ENCODE measurements around the gene SLC39A3. TPM values are rescaled to one million over a fixed set of nuclear protein-coding genes. Genes with fewer than 3 reads are reported as not detected.

The SLC39A3 gene
- total and polyA plus RNA-seq, 2 experiments from 2014 or later: 36.1 to 44.3 TPM

- 51% methylated on average over 13 of the region's 13 CpGs for WGBS (ENCODE audit: low lambda C conversion rate, missing lambda C conversion rate)
Measured at GRCh38 chr19:2740314-2740656, 468 bp upstream of the SLC39A3 start.

DNA sequence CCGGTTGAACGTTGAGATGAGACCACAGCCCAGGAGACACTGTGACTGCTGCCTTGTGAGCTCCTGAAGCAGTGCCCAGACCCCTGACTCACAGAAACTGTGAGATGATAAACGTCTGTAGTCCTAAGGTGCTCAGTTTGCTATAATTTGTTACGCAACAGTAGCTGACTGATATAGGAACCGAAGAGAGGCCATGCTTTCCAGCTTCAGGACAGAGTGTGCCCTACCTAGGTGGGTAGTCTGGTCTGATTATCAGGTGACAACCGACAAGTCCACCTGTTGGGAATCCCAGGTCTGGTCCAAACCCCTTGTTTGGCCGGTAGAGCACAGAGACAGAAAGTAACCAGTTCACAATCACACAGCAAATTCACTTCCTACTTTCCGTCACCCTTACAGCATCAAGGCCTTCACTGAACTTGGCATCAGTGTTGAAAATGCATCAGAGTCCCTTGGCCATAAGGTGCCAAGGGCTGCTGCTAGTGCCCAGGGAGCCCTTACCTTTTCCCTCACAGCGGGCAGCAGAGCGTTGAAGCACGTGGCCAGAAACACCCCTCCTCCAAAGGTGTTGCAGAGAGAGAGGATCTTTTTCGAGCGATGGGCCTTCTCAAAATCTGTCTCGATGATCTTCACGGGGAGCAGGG lies 3.1 kb downstream of the SLC39A3 start:
- H3K4me3 ChIP-seq: no peak overlapping the region
- H3K27ac ChIP-seq: no peak overlapping the region
- H3K9me2 ChIP-seq (replicated peaks; ENCODE audit: insufficient read depth): no peaks in the 10 kb centered on the region
- DNase-seq (ENCODE audit: low spot score): no peak
- peaks cover 4% of the 10 kb centered on the region for H3K79me2 ChIP-seq
- H3K27me3 ChIP-seq: no peaks in the 10 kb centered on the region
- no peaks in the 10 kb centered on the region for H3K9me3 ChIP-seq (ENCODE audit: low read depth)
- no peak overlapping the region for H3K4me2 ChIP-seq
- H3K36me3 ChIP-seq (replicated peaks; ENCODE audit: insufficient read depth, low read depth): no peaks in the 10 kb centered on the region
- no peaks in the 10 kb centered on the region for H3K4me1 ChIP-seq (ENCODE audit: insufficient read depth)
- TF ChIP-seq, protein P1, sequence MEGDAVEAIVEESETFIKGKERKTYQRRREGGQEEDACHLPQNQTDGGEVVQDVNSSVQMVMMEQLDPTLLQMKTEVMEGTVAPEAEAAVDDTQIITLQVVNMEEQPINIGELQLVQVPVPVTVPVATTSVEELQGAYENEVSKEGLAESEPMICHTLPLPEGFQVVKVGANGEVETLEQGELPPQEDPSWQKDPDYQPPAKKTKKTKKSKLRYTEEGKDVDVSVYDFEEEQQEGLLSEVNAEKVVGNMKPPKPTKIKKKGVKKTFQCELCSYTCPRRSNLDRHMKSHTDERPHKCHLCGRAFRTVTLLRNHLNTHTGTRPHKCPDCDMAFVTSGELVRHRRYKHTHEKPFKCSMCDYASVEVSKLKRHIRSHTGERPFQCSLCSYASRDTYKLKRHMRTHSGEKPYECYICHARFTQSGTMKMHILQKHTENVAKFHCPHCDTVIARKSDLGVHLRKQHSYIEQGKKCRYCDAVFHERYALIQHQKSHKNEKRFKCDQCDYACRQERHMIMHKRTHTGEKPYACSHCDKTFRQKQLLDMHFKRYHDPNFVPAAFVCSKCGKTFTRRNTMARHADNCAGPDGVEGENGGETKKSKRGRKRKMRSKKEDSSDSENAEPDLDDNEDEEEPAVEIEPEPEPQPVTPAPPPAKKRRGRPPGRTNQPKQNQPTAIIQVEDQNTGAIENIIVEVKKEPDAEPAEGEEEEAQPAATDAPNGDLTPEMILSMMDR (IDR thresholded peaks at IDR 0.05; ENCODE audit: poor library complexity): no peak
- TF ChIP-seq EZH2 (IDR thresholded peaks at IDR 0.05; ENCODE audit: borderline replicate concordance) (no peak), EZH2phosphoT487 (IDR thresholded peaks at IDR 0.05; ENCODE audit: low read depth, severe bottlenecking, unreplicated experiment) (no peak)
- WGBS (ENCODE audit: low lambda C conversion rate, missing lambda C conversion rate): 94% methylated on average over 15 of the region's 15 CpGs
- H4K20me1 ChIP-seq (ENCODE audit: insufficient read depth, poor library complexity, severe bottlenecking): no peaks in the 10 kb centered on the region
- no peak overlapping the region for H2AFZ ChIP-seq

More at GRCh38 chr19:2740314-2740656, 468 bp upstream of the SLC39A3 start:
- H3K4me3 ChIP-seq: no peak overlapping the region
- H3K4me2 ChIP-seq: no peak overlapping the region
- H3K36me3 ChIP-seq (replicated peaks; ENCODE audit: insufficient read depth, low read depth): no peaks in the 10 kb centered on the region
- no peak for DNase-seq (ENCODE audit: low spot score)
- no peaks in the 10 kb centered on the region for H3K9me3 ChIP-seq (ENCODE audit: low read depth)
- H2AFZ ChIP-seq: no peak overlapping the region
- H4K20me1 ChIP-seq (ENCODE audit: insufficient read depth, poor library complexity, severe bottlenecking): no peaks in the 10 kb centered on the region
- no peak for TF ChIP-seq EZH2 (IDR thresholded peaks at IDR 0.05; ENCODE audit: borderline replicate concordance)
- TF ChIP-seq, protein P1 (IDR thresholded peaks at IDR 0.05; ENCODE audit: poor library complexity): no peak
- TF ChIP-seq EZH2phosphoT487 (IDR thresholded peaks at IDR 0.05; ENCODE audit: low read depth, severe bottlenecking, unreplicated experiment): no peak
- no peaks in the 10 kb centered on the region for H3K27me3 ChIP-seq
- peaks cover 4% of the 10 kb centered on the region for H3K79me2 ChIP-seq
- no peaks in the 10 kb centered on the region for H3K9me2 ChIP-seq (replicated peaks; ENCODE audit: insufficient read depth)
- no peaks in the 10 kb centered on the region for H3K4me1 ChIP-seq (ENCODE audit: insufficient read depth)
- no peak overlapping the region for H3K27ac ChIP-seq

DNA sequence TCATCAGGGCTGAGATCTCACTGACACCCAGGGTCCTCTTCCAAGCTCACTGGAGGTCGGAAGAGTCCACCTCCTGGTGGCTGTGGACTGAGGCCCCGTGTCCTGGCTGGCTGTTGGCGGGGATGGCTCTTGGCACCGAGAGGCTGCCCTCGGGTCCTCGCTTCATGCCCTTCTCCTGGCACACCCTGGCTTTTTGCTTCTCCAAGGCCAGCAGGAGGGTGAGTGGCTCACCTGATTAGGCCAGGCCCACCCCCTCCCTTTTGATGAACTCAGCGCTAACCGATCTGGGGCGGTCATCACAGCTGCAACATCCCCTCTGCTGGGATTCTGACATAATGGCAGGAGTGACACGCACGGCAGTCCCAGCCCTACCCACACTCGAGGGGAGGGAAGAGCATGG lies 4.4 kb downstream of the SLC39A3 start:
- Histone ChIP-seq H3K79me2 (peaks cover 4% of the 10 kb centered on the region), H2AFZ (no peak overlapping the region), H3K27me3 (no peaks in the 10 kb centered on the region), H3K4me2 (no peak overlapping the region), H3K9me3 (ENCODE audit: low read depth) (no peaks in the 10 kb centered on the region), H4K20me1 (ENCODE audit: insufficient read depth, poor library complexity, severe bottlenecking) (no peaks in the 10 kb centered on the region), H3K4me1 (ENCODE audit: insufficient read depth) (no peaks in the 10 kb centered on the region), H3K4me3 (no peak overlapping the region), H3K36me3 (replicated peaks; ENCODE audit: insufficient read depth, low read depth) (no peaks in the 10 kb centered on the region), H3K9me2 (replicated peaks; ENCODE audit: insufficient read depth) (no peaks in the 10 kb centered on the region), H3K27ac (no peak overlapping the region)
- DNase-seq (ENCODE audit: low spot score): no peak
- TF ChIP-seq, protein P1 (IDR thresholded peaks at IDR 0.05; ENCODE audit: poor library complexity): no peak
- TF ChIP-seq EZH2phosphoT487 (IDR thresholded peaks at IDR 0.05; ENCODE audit: low read depth, severe bottlenecking, unreplicated experiment): no peak
- no peak for TF ChIP-seq EZH2 (IDR thresholded peaks at IDR 0.05; ENCODE audit: borderline replicate concordance)
- WGBS (ENCODE audit: low lambda C conversion rate, missing lambda C conversion rate): 99% methylated on average over 9 of the region's 12 CpGs
